ENCODE data around the gene CUL1.

DNA sequence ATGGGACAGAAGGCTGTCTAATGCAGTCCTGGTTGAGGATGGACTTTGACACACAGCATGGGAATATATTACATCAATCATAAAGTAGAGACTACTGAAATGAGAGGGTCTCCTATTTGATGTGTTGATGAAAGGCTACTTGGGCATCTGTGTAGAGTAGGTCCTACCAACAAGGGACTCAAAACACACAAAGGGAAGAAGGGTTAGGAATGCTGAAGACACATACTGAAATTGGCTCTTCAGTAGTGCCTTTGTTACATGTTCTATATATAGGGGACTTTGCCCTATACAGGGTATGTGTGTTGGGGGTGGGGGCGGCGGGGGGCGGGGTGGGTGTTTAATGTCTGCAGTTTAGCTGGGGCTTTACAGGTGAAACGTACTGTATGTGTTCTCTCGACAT is 7.7 kb downstream of the CUL1 start:
- TF ChIP-seq, protein P1, sequence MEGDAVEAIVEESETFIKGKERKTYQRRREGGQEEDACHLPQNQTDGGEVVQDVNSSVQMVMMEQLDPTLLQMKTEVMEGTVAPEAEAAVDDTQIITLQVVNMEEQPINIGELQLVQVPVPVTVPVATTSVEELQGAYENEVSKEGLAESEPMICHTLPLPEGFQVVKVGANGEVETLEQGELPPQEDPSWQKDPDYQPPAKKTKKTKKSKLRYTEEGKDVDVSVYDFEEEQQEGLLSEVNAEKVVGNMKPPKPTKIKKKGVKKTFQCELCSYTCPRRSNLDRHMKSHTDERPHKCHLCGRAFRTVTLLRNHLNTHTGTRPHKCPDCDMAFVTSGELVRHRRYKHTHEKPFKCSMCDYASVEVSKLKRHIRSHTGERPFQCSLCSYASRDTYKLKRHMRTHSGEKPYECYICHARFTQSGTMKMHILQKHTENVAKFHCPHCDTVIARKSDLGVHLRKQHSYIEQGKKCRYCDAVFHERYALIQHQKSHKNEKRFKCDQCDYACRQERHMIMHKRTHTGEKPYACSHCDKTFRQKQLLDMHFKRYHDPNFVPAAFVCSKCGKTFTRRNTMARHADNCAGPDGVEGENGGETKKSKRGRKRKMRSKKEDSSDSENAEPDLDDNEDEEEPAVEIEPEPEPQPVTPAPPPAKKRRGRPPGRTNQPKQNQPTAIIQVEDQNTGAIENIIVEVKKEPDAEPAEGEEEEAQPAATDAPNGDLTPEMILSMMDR (conservative IDR thresholded peaks at IDR 0.05): no peak
- no peak for TF ChIP-seq ZFX (IDR thresholded peaks at IDR 0.05)
